Spleen (tissue), 7 donors: ENCODE measurements around the gene ERICH3.

Source experiments
- POLR2A ChIP-seq, 3 donors: fragments of 450-650 bp; IDR thresholded peaks; one replicate each; pipeline ENCODE4 v1.5.1; 2017; ENCODE audit warnings: antibody characterized with exemption in 3 of 3, mild to moderate bottlenecking in 1 of 3
- TF ChIP-seq, protein P1 (sequence below), 11 experiments: fragments of 200-600 bp in 7 of 11; fragments of 450-650 bp in 4 of 11; sonication (generic) in 4 of 11; IDR thresholded peaks in 8 of 11; conservative IDR thresholded peaks in 3 of 11; 1 replicate in 7 of 11; 2 replicates in 4 of 11; pipeline versions ENCODE4 v1.4.0 to v1.8.0; 2016 to 2021; ENCODE audit warnings: antibody characterized with exemption in 11 of 11, inconsistent platforms in 4 of 11, mild to moderate bottlenecking in 1 of 11
- donor health status: DM: no; HTN: no; CAD: no; lungs with moderate emphysema.
- donor health status: DM: no; HTN: no; CAD: no.
- donor health status: DM: no; HTN: no; CAD: no.

DNA sequence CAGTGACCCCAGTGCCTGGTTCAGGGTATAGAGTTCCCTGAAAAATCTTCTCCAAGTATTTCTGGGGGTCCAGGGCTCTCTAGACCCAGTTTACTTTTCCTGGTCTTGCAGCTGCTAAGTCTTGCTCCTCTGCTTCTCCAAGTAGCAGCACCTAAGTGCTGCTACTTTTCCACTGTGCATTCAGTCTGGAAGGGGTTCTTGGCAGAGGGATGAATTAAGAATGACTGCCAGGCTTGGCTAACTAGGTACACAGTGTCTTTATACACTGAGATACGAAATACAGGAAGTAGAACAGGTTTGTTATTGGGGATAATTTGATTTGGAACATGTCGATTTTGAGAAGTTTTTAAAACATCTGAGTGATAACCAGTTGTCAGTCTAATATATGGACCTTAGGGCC lies 24.2 kb upstream of the ERICH3 start:
- TF ChIP-seq, protein P1, sequence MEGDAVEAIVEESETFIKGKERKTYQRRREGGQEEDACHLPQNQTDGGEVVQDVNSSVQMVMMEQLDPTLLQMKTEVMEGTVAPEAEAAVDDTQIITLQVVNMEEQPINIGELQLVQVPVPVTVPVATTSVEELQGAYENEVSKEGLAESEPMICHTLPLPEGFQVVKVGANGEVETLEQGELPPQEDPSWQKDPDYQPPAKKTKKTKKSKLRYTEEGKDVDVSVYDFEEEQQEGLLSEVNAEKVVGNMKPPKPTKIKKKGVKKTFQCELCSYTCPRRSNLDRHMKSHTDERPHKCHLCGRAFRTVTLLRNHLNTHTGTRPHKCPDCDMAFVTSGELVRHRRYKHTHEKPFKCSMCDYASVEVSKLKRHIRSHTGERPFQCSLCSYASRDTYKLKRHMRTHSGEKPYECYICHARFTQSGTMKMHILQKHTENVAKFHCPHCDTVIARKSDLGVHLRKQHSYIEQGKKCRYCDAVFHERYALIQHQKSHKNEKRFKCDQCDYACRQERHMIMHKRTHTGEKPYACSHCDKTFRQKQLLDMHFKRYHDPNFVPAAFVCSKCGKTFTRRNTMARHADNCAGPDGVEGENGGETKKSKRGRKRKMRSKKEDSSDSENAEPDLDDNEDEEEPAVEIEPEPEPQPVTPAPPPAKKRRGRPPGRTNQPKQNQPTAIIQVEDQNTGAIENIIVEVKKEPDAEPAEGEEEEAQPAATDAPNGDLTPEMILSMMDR (IDR thresholded peaks at IDR 0.05 in 8 of 11, conservative IDR thresholded peaks at IDR 0.05 in 3 of 11), result no peak
- no peak for TF ChIP-seq POLR2A (IDR thresholded peaks at IDR 0.05)
